ENCODE measurements around the gene TMEM225B. TPM values are rescaled to one million over a fixed set of nuclear protein-coding genes. Genes with fewer than 3 reads are reported as not detected.
A peak's percentile ranks its signal among the peaks of the same experiment; 100 is the strongest.

The TMEM225B gene
- total RNA-seq, 1 donor from 2014 or later: 0.91 TPM

DNA sequence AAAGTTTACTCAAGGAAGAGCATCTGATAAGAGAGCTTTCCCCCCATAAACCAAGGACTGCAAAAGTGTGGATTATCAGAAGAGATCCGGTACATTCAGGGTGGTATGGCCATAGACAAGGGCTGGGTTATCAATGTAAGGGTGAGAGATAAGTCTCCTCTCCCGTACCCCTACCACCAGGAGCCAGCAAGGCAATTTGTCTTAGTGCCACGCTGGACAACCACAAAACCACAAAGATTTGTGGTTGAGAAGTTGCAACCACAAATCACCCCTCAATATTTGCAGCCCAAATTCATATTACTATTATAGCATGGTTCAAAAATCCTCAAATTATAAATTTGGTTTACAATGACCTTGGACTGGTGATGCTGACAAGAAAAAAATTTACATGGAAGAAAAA, 16.4 kb downstream of the TMEM225B start:
- H3K4me3 Mint-ChIP-seq (ENCODE audit: low read depth): no peak overlapping the region
- no peak for DNase-seq (ENCODE audit: low spot score, unreplicated experiment)
- peaks cover 16% of the 10 kb centered on the region for H3K4me1 Mint-ChIP-seq (ENCODE audit: low read depth)
- H3K27ac Mint-ChIP-seq: no peak overlapping the region
- TF ChIP-seq, protein P1, sequence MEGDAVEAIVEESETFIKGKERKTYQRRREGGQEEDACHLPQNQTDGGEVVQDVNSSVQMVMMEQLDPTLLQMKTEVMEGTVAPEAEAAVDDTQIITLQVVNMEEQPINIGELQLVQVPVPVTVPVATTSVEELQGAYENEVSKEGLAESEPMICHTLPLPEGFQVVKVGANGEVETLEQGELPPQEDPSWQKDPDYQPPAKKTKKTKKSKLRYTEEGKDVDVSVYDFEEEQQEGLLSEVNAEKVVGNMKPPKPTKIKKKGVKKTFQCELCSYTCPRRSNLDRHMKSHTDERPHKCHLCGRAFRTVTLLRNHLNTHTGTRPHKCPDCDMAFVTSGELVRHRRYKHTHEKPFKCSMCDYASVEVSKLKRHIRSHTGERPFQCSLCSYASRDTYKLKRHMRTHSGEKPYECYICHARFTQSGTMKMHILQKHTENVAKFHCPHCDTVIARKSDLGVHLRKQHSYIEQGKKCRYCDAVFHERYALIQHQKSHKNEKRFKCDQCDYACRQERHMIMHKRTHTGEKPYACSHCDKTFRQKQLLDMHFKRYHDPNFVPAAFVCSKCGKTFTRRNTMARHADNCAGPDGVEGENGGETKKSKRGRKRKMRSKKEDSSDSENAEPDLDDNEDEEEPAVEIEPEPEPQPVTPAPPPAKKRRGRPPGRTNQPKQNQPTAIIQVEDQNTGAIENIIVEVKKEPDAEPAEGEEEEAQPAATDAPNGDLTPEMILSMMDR (IDR thresholded peaks at IDR 0.05; ENCODE audit: unreplicated experiment): no peak
- H3K27me3 Mint-ChIP-seq: peaks cover 12% of the 10 kb centered on the region
- H3K9me3 Mint-ChIP-seq (ENCODE audit: low read depth): no peaks in the 10 kb centered on the region
- peaks cover 10% of the 10 kb centered on the region for H3K36me3 Mint-ChIP-seq (ENCODE audit: insufficient read depth)

- Mint-ChIP-seq H3K27ac (peak overlapping the region; percentile 98), H3K27me3 (no peaks in the 10 kb centered on the region), H3K4me1 (ENCODE audit: low read depth) (peaks cover 16% of the 10 kb centered on the region), H3K4me3 (ENCODE audit: low read depth) (peak overlapping the region; percentile 92), H3K36me3 (ENCODE audit: insufficient read depth) (peaks cover 12% of the 10 kb centered on the region), H3K9me3 (ENCODE audit: low read depth) (no peaks in the 10 kb centered on the region)
- no peak for DNase-seq (ENCODE audit: low spot score, unreplicated experiment)
- TF ChIP-seq, protein P1 (IDR thresholded peaks at IDR 0.05; ENCODE audit: unreplicated experiment): no peak
Measured at GRCh38 chr7:99615989-99616358, 17.9 kb downstream of the TMEM225B start.

DNA sequence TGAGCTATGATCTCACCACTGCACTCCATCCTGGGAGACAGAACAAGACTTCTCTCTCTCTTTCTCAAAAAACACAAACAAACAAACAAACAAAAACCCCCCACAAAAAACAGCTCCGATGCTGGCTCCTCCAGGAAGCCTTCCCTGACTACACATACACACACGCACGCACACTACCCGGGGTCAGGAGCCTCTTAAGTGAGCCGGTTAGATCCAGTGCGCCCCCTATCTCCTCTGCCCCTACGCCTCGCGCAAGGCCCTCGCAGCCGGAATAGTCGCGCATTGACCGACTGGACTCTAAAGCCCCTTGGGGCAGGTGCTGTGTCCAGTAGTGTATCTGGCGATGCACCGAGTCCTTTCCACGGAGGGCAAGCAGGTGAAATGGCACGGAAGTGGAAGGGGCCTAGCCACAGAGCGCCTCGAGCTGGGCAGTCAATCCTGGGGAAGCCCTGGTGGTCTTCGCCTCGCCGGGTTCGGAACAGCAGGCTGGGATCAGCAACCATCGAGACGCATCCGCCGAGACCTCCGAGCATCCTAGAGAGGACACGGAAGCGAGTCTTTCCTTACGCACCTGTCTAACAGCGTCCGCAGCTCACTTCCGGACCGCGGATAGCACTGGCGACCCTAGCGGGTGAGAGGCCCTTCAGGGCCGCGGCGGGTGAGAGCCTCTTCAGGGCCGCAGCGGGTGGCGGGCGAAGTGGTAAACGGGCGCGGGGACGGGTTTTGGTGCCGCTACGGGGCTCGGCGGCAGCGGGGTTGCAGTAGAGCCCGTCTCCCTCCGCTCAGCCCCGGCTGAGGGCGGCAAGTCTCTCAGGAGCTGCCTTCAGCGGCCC, 18.5 kb downstream of the TMEM225B start, which contains the start of gene ZSCAN25:
TSS of gene ZSCAN25 (plus strand) at position 588 of the 833 bp plus-strand sequence. CDS start 2,661 bp downstream, outside the sequence.
- peak; percentile 82 for DNase-seq (ENCODE audit: low spot score, unreplicated experiment)
- Mint-ChIP-seq H3K27ac (peak within 1 kb of the TSS; percentile 98), H3K27me3 (no peaks in the 10 kb centered on the region), H3K9me3 (ENCODE audit: low read depth) (no peaks in the 10 kb centered on the region), H3K4me1 (ENCODE audit: low read depth) (peaks cover 16% of the 10 kb centered on the region), H3K36me3 (ENCODE audit: insufficient read depth) (peaks cover 12% of the 10 kb centered on the region), H3K4me3 (ENCODE audit: low read depth) (peak within 1 kb of the TSS; percentile 92)
- TF ChIP-seq, protein P1 (IDR thresholded peaks at IDR 0.05; ENCODE audit: unreplicated experiment): peak; percentile 51

- no peak for DNase-seq (ENCODE audit: low spot score, unreplicated experiment)
- H3K27me3 Mint-ChIP-seq: no peaks in the 10 kb centered on the region
- peak overlapping the region; percentile 98 for H3K27ac Mint-ChIP-seq
- peaks cover 12% of the 10 kb centered on the region for H3K36me3 Mint-ChIP-seq (ENCODE audit: insufficient read depth)
- TF ChIP-seq, protein P1 (IDR thresholded peaks at IDR 0.05; ENCODE audit: unreplicated experiment): no peak
- H3K4me3 Mint-ChIP-seq (ENCODE audit: low read depth): peak overlapping the region; percentile 92
- H3K9me3 Mint-ChIP-seq (ENCODE audit: low read depth): no peaks in the 10 kb centered on the region
- H3K4me1 Mint-ChIP-seq (ENCODE audit: low read depth): peaks cover 16% of the 10 kb centered on the region
Measured at GRCh38 chr7:99617192-99617781, 19.2 kb downstream of the TMEM225B start.

DNA sequence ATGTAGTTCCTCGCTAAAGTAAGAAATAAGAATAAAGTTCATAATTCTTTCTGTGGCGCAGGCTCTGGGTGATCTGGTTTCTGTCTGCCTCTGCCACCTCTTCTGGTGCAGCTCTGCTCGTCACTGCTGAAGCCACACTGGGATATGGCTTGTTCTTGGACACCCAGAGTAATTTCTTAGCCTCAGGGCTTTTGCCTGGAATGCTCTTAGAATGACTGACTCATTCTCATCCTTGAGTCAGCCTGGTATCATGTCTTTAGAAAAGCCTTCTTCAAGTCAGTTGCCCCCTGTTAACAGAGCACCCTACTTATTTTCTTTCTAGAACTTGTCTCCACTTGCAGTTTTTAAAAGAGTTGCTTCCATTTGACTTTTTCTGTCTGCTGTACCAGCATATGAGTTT, 20.7 kb downstream of the TMEM225B start:
- Mint-ChIP-seq H3K4me3 (ENCODE audit: low read depth) (peak overlapping the region; percentile 92), H3K36me3 (ENCODE audit: insufficient read depth) (peaks cover 17% of the 10 kb centered on the region), H3K27me3 (no peaks in the 10 kb centered on the region), H3K9me3 (ENCODE audit: low read depth) (no peaks in the 10 kb centered on the region), H3K4me1 (ENCODE audit: low read depth) (peaks cover 16% of the 10 kb centered on the region), H3K27ac (no peak overlapping the region)
- DNase-seq (ENCODE audit: low spot score, unreplicated experiment): no peak
- TF ChIP-seq, protein P1 (IDR thresholded peaks at IDR 0.05; ENCODE audit: unreplicated experiment): no peak

Data from progenitor cell of endocrine pancreas (in vitro differentiated cells).